Esophagus muscularis mucosa (tissue), 3 donors: ENCODE results near the gene BANK1.

Experiments
- POLR2A ChIP-seq: fragments of 450-650 bp; IDR thresholded peaks from one replicate; pipeline ENCODE4 v1.6.1; 2017; ENCODE audit warnings: antibody characterized with exemption, moderate library complexity, mild to moderate bottlenecking, low read depth
- TF ChIP-seq, protein P1 (sequence below), 3 experiments: fragments of 200-600 bp in 2 of 3; fragments of 450-650 bp in 1 of 3; sonication (generic) in 2 of 3; IDR thresholded peaks; one replicate each; pipeline ENCODE4 v1.5.1; 2017 to 2019; ENCODE audit warnings: antibody characterized with exemption in 3 of 3, mild to moderate bottlenecking in 2 of 3, moderate library complexity in 1 of 3

DNA sequence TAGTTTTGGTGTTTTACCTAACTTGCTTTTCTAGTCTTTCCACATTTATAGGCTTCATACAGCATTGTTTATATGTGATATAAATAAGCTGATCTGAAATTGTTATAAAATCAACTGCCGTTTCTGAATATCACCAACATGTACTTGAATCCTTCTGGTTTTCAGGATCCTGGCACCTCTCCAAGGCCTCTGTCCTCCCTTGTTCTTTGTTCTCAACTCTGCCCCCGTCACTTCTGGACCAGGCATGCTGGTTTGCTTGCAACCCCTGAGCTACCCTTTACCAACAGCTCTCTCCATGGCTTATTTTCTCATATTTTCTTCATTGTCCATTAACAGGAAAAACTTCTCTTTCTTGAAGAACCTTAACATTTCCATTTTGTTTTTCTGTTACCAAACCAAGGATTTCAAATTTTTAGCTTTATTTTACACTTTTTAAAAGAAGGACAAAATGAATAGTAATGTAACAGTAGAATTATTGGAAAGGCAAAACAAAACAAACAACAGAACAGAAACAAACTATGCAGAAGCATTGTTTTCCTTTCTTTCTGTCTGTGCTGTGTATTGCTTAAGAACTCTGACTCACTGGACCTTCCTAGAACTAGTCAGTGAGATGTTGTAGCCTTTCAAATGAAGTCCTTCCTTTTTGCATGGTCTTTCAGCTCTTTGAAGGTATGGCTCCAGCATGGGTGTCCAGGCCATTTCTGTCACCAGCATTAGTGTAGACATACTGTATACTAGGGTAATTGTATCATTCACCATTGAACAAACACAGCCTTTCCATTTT is 44.8 kb downstream of the BANK1 start:
- TF ChIP-seq, protein P1, sequence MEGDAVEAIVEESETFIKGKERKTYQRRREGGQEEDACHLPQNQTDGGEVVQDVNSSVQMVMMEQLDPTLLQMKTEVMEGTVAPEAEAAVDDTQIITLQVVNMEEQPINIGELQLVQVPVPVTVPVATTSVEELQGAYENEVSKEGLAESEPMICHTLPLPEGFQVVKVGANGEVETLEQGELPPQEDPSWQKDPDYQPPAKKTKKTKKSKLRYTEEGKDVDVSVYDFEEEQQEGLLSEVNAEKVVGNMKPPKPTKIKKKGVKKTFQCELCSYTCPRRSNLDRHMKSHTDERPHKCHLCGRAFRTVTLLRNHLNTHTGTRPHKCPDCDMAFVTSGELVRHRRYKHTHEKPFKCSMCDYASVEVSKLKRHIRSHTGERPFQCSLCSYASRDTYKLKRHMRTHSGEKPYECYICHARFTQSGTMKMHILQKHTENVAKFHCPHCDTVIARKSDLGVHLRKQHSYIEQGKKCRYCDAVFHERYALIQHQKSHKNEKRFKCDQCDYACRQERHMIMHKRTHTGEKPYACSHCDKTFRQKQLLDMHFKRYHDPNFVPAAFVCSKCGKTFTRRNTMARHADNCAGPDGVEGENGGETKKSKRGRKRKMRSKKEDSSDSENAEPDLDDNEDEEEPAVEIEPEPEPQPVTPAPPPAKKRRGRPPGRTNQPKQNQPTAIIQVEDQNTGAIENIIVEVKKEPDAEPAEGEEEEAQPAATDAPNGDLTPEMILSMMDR (IDR thresholded peaks at IDR 0.05): no peak
- no peak for TF ChIP-seq POLR2A
